HEK293 (cell line): ENCODE measurements around the gene DCTN5.

ENCODE experiments used
- BCL11B ChIP-seq: fragments of 450-650 bp; formaldehyde crosslinking; IDR thresholded peaks from 2 replicates; pipeline ENCODE4 v1.5.1; 2016; ENCODE audit warnings: low read depth, missing biosample characterization, missing genetic modification characterization
- ZBTB21 ChIP-seq: fragments of 450-650 bp; formaldehyde crosslinking; IDR thresholded peaks from 2 replicates; pipeline ENCODE4 v1.5.1; 2017; ENCODE audit warnings: missing biosample characterization, missing genetic modification characterization
- ZNF223 ChIP-seq: fragments of 450-650 bp; formaldehyde crosslinking; IDR thresholded peaks from 2 replicates; pipeline ENCODE4 v1.5.1; 2016; ENCODE audit warnings: missing biosample characterization, missing genetic modification characterization
- ZNF416 ChIP-seq: fragments of 450-650 bp; formaldehyde crosslinking; IDR thresholded peaks from 2 replicates; pipeline ENCODE4 v1.5.1; 2016; ENCODE audit warnings: missing biosample characterization, missing genetic modification characterization
- ZNF561 ChIP-seq: fragments of 450-650 bp; IDR thresholded peaks from 2 replicates; pipeline ENCODE4 v1.5.1; 2018; ENCODE audit warnings: missing biosample characterization, missing genetic modification characterization, borderline replicate concordance
- TF ChIP-seq, protein P1 (sequence below): fragments of 450-650 bp; formaldehyde crosslinking; IDR thresholded peaks from 2 replicates; pipeline ENCODE4 v1.5.1; 2016; ENCODE audit warnings: missing biosample characterization, missing genetic modification characterization

DNA sequence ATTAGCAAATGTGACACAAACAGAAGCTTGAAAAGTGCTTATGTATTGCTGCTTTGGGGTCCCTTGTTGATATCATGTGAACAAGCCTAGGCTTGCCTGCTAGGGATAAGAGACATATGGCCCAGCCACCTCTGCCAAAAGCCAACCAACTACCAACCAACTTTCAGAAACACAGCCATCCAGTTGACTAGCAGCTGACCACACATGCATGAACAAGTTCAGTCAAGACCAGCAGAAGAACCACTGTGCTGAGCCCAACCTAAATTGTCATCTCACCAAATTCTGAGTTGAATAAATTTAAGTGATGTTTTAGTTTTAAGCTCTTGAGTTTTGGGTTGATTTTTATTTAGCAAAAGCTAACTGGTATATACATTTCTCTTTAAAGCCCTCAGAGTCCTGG lies 68.3 kb downstream of the DCTN5 start:
- TF ChIP-seq ZNF416 = no peak
- TF ChIP-seq, protein P1, sequence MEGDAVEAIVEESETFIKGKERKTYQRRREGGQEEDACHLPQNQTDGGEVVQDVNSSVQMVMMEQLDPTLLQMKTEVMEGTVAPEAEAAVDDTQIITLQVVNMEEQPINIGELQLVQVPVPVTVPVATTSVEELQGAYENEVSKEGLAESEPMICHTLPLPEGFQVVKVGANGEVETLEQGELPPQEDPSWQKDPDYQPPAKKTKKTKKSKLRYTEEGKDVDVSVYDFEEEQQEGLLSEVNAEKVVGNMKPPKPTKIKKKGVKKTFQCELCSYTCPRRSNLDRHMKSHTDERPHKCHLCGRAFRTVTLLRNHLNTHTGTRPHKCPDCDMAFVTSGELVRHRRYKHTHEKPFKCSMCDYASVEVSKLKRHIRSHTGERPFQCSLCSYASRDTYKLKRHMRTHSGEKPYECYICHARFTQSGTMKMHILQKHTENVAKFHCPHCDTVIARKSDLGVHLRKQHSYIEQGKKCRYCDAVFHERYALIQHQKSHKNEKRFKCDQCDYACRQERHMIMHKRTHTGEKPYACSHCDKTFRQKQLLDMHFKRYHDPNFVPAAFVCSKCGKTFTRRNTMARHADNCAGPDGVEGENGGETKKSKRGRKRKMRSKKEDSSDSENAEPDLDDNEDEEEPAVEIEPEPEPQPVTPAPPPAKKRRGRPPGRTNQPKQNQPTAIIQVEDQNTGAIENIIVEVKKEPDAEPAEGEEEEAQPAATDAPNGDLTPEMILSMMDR (tag by site-specific recombination) = no peak
- TF ChIP-seq BCL11B (tag by site-specific recombination) = no peak
- TF ChIP-seq ZNF223 = no peak
- TF ChIP-seq ZBTB21 (tag by site-specific recombination) = no peak
- TF ChIP-seq ZNF561 (tag by site-specific recombination) = no peak
